K562 (cell line): ENCODE results near the gene MTHFSD. TPM values are rescaled to one million over a fixed set of nuclear protein-coding genes. Genes with fewer than 3 reads are reported as not detected.

Experiments used
- ATAC-seq: fragments of 200-7000 bp; cut with Tn5 transposase; 3 replicates; pipeline ENCODE4 v1.9.1; 2020; ENCODE audit warnings: moderate library complexity
- BruUV-seq: library from RNA; stranded (reverse); fragments of 400-500 nt; replicated peaks from 2 replicates; lab custom pipeline; 2021; lab: Mats Ljungman, UMichigan
- CTCF ChIA-PET: fragments of 300-600 bp; formaldehyde crosslinking; extraction: SDS; loops from one replicate; lab custom pipeline; 2021; ENCODE audit warnings: low intra/inter-chr PET ratio; lab: Yijun Ruan, JAX
- POLR2A ChIA-PET: fragments of 300-600, 350-650 bp; sonication (Branson Sonifier 250); formaldehyde crosslinking; extraction: SDS; loops from one replicate; lab custom pipeline; 2021; ENCODE audit warnings: antibody characterized with exemption, inconsistent platforms; lab: Yijun Ruan, JAX
- DNase-seq, 4 experiments: peaks; one replicate each; pipeline versions ENCODE4 v3.0.0 to v3.0.0-alpha.2; 2011 to 2018; ENCODE audit warnings: low spot score in 3 of 4, mixed read lengths in 3 of 4; ENCODE audit errors: extremely low read depth in 1 of 4
- FAIRE-seq: peaks from 2 replicates; lab custom pipeline; 2011; peaks lifted over from hg19 to GRCh38; lab: Jason Lieb, UNC
- H2AFZ ChIP-seq: 2 replicates; pipeline ENCODE4 v1.6.0; 2011; ENCODE audit warnings: low read depth, low read length, control low read depth, inconsistent platforms
- H3K27ac ChIP-seq: fragments of 200-600 bp; 3 replicates; pipeline ENCODE4 v1.8.0; 2011; ENCODE audit warnings: low read depth, mild to moderate bottlenecking, control low read depth, inconsistent platforms, low read length, moderate library complexity, mixed read lengths; ENCODE audit errors: extremely low read depth
- H3K27me3 ChIP-seq, 2 experiments: fragments of 300-600 bp in 1 of 2; 2 replicates in 1 of 2; 3 replicates in 1 of 2; pipeline versions ENCODE4 v1.6.0 to v1.8.0; 2011; ENCODE audit warnings: inconsistent platforms in 2 of 2, low read length in 2 of 2, mild to moderate bottlenecking in 1 of 2, mixed read lengths in 1 of 2, moderate library complexity in 1 of 2; ENCODE audit not compliant: control insufficient read depth in 2 of 2, insufficient read depth in 2 of 2
- H3K36me3 ChIP-seq: fragments of 300-600 bp; 3 replicates; pipeline ENCODE4 v1.8.0; 2011; ENCODE audit warnings: mild to moderate bottlenecking, low read length, inconsistent platforms; ENCODE audit not compliant: control insufficient read depth, insufficient read depth
- H3K4me1 ChIP-seq, 2 experiments: fragments of 200-600 bp in 1 of 2; replicated peaks in 1 of 2; 2 replicates in 1 of 2; 3 replicates in 1 of 2; pipeline versions ENCODE4 v1.5.1 to v1.8.0; 2011; ENCODE audit warnings: inconsistent platforms in 2 of 2, low read length in 2 of 2, mild to moderate bottlenecking in 1 of 2, mixed read lengths in 1 of 2, moderate library complexity in 1 of 2; ENCODE audit not compliant: control insufficient read depth in 2 of 2, insufficient read depth in 2 of 2
- H3K4me2 ChIP-seq: 2 replicates; pipeline ENCODE4 v1.6.1; 2011; ENCODE audit warnings: low read length, control low read depth, inconsistent platforms, mixed read lengths; ENCODE audit not compliant: insufficient read depth
- H3K4me3 ChIP-seq: fragments of 200-600 bp; sonication (generic), shearing (Covaris generic); 2 replicates; pipeline ENCODE4 v1.5.1; 2016; ENCODE audit warnings: control low read depth, inconsistent platforms
- H3K79me2 ChIP-seq: fragments of 200-600 bp; 3 replicates; pipeline ENCODE4 v1.8.0; 2011; ENCODE audit warnings: low read length, inconsistent platforms; ENCODE audit not compliant: control insufficient read depth, insufficient read depth
- H3K9ac ChIP-seq, 2 experiments: 2 replicates each; pipeline versions ENCODE4 v1.6.0 to v1.6.1; 2011; ENCODE audit warnings: low read depth in 2 of 2, low read length in 2 of 2, control low read depth in 1 of 2, inconsistent platforms in 1 of 2, mild to moderate bottlenecking in 1 of 2, mixed read lengths in 1 of 2; ENCODE audit not compliant: insufficient read depth in 1 of 2
- H3K9me1 ChIP-seq: one replicate; pipeline ENCODE4 v1.6.0; 2011; ENCODE audit warnings: inconsistent platforms, mild to moderate bottlenecking, low read length, moderate library complexity; ENCODE audit not compliant: control insufficient read depth, insufficient read depth
- H3K9me3 ChIP-seq: replicated peaks from 2 replicates; pipeline ENCODE4 v1.5.1; 2011; ENCODE audit warnings: low read depth, low read length, inconsistent platforms; ENCODE audit not compliant: control insufficient read depth, insufficient read depth
- H4K20me1 ChIP-seq: replicated peaks from 2 replicates; pipeline ENCODE4 v1.6.1; 2011; ENCODE audit warnings: low read length, inconsistent platforms, mixed read lengths; ENCODE audit not compliant: control insufficient read depth, insufficient read depth
- ADNP ChIP-seq: fragments of 200-800 bp; sonication (Bioruptor generic); IDR thresholded peaks from 2 replicates; pipeline ENCODE4 v1.6.1; 2016; ENCODE audit warnings: missing genetic modification characterization, missing compliant biosample characterization
- CBX8 ChIP-seq: fragments of 200-600 bp; sonication (generic); IDR thresholded peaks from 2 replicates; pipeline ENCODE4 v1.6.1; 2012; ENCODE audit warnings: borderline replicate concordance, mixed run types, low read depth, mild to moderate bottlenecking, moderate library complexity, mixed read lengths, low read length, control low read depth, inconsistent platforms; ENCODE audit not compliant: poor library complexity, severe bottlenecking; ENCODE audit errors: extremely low read depth
- CEBPG ChIP-seq, 3 experiments: fragments of 200-800 bp in 1 of 3; sonication (Bioruptor generic) in 1 of 3; sonication (generic) in 1 of 3; formaldehyde crosslinking in 1 of 3; IDR thresholded peaks in 2 of 3; conservative IDR thresholded peaks in 1 of 3; 2 replicates each; pipeline versions ENCODE4 v1.6.1 to v1.8.0; 2016 to 2022; ENCODE audit warnings: missing compliant biosample characterization in 2 of 3, missing genetic modification characterization in 2 of 3, mild to moderate bottlenecking in 1 of 3, missing genetic modification reagents in 1 of 3
- E2F6 ChIP-seq, 2 experiments: IDR thresholded peaks; 2 replicates each; pipeline ENCODE4 v1.6.1; 2011; ENCODE audit warnings: borderline replicate concordance in 1 of 2, control low read depth in 1 of 2, low read depth in 1 of 2, low read length in 1 of 2, mild to moderate bottlenecking in 1 of 2, mixed read lengths in 1 of 2, moderate library complexity in 1 of 2; ENCODE audit not compliant: insufficient read depth in 1 of 2, insufficient read length in 1 of 2, poor library complexity in 1 of 2, severe bottlenecking in 1 of 2; ENCODE audit errors: extremely low read depth in 1 of 2
- LCOR ChIP-seq: sonication (generic); formaldehyde crosslinking; IDR thresholded peaks from 2 replicates; pipeline ENCODE4 v1.8.0; 2022; ENCODE audit warnings: mild to moderate bottlenecking, missing genetic modification reagents
- MAFF ChIP-seq: IDR thresholded peaks from 2 replicates; pipeline ENCODE4 v1.6.1; 2012; ENCODE audit warnings: low read length, improper control_type of control experiment
- NBN ChIP-seq: fragments of 450-650 bp; IDR thresholded peaks from 2 replicates; pipeline ENCODE4 v1.6.1; 2016; ENCODE audit warnings: low read depth, mild to moderate bottlenecking
- PRDM10 ChIP-seq: fragments of 450-650 bp; IDR thresholded peaks from 2 replicates; pipeline ENCODE4 v1.6.1; 2018; ENCODE audit not compliant: partially characterized antibody
- SLC30A9 ChIP-seq: fragments of 250-450 bp; sonication (Bioruptor Pico); IDR thresholded peaks from 2 replicates; pipeline ENCODE4 v1.8.0; 2022; ENCODE audit warnings: mild to moderate bottlenecking, moderate library complexity
- SMAD1 ChIP-seq: fragments of 150-350 bp; IDR thresholded peaks from 2 replicates; pipeline ENCODE4 v1.6.1; 2014; ENCODE audit warnings: low read length, low read depth; ENCODE audit not compliant: partially characterized antibody
- STAT5B ChIP-seq: fragments of 250-450 bp; sonication (Bioruptor Pico); IDR thresholded peaks from 2 replicates; pipeline ENCODE4 v1.8.0; 2021; ENCODE audit warnings: mild to moderate bottlenecking, inconsistent platforms
- TAF15 ChIP-seq: fragments of 200-400 bp; formaldehyde crosslinking; IDR thresholded peaks from 2 replicates; pipeline ENCODE4 v1.6.1; 2017; ENCODE audit warnings: mild to moderate bottlenecking, low read depth, low read length, moderate library complexity
- YBX1 ChIP-seq: fragments of 450-650 bp; IDR thresholded peaks from 2 replicates; pipeline ENCODE4 v1.7.1; 2016; ENCODE audit warnings: mild to moderate bottlenecking
- ZC3H8 ChIP-seq: fragments of 450-650 bp; IDR thresholded peaks from 2 replicates; pipeline ENCODE4 v1.6.1; 2017
- ZFP30 ChIP-seq: fragments of 250-450 bp; sonication (Bioruptor Pico); IDR thresholded peaks from 2 replicates; pipeline ENCODE4 v1.8.0; 2022; ENCODE audit warnings: moderate library complexity, mild to moderate bottlenecking, inconsistent platforms, borderline replicate concordance
- ZFX ChIP-seq: sonication (generic); formaldehyde crosslinking; IDR thresholded peaks from 2 replicates; pipeline ENCODE4 v1.8.0; 2022; ENCODE audit warnings: mild to moderate bottlenecking, missing genetic modification reagents, moderate library complexity
- ZNF175 ChIP-seq: fragments of 200-800 bp; sonication (Bioruptor generic); IDR thresholded peaks from 2 replicates; pipeline ENCODE4 v1.6.1; 2016; ENCODE audit warnings: low read depth, mild to moderate bottlenecking, missing genetic modification characterization, missing compliant biosample characterization
- WGBS: fragments of 100-300 bp; shearing (Covaris generic); methylation state at CpG from one replicate; pipeline ENCODE4 v1.1.6; 2016; ENCODE audit warnings: low coverage, mixed read lengths; ENCODE audit not compliant: insufficient coverage; ENCODE audit errors: missing lambda C conversion rate; 5-methylcytosine and 5-hydroxymethylcytosine counted together
- in situ Hi-C: fragments of 300-500 bp; cut with MboI; formaldehyde crosslinking; loops from 4 replicates; pipeline ENCODE4 v1.15.0; 2018; ENCODE audit warnings: inconsistent platforms, mixed read lengths
- intact Hi-C: fragments of 100-400 bp; cut with micrococcal nuclease; formaldehyde crosslinking; loops from 2 replicates; pipeline ENCODE4 v1.14.2; 2022
- polyA plus RNA-seq, 8 experiments: library from polyadenylated mRNA; depleted of rRNA in 4 of 8; stranded (reverse) in 5 of 8; unstranded in 3 of 8; fragments of >200 nt; fragmentation: Nextera tagmentation in 2 of 8; fragmentation: Illumina TruSeq in 1 of 8; extraction: Ambion mirVana in 2 of 8; extraction: Trizol in 1 of 8; gene quantifications; 2 replicates each; pipeline versions ENCODE4 v1.2.1 to v1.2.3, GENCODE V29; 2011 to 2014; ENCODE audit warnings: inconsistent platforms in 1 of 8, missing spikeins in 1 of 8
- total RNA-seq, 7 experiments: library from RNA; depleted of rRNA in 6 of 7; stranded (reverse); fragments of >200 nt in 6 of 7; fragmentation: Illumina TruSeq in 2 of 7; extraction: Trizol in 2 of 7; gene quantifications; 2 replicates each; pipeline versions ENCODE4 v1.2.1 to v1.2.3, GENCODE V29; 2011 to 2021; ENCODE audit warnings: low replicate concordance in 1 of 7

MTHFSD gene
- total and polyA plus RNA-seq, 9 of the 15 experiments (the other 6 are each of a cell fraction or from before 2014, with no cell fraction given): 3.2 to 20.2 (median 12.0) TPM

GRCh38 chr16:86590501-86591144, 35.6 kb upstream of the MTHFSD start:
- Histone ChIP-seq H3K9ac (no peak overlapping the region), H3K27ac (no peak overlapping the region), H3K79me2 (no peaks in the 10 kb centered on the region), H2AFZ (no peak overlapping the region), H3K27me3 (peaks cover 12 to 29% of the 10 kb centered on the region in 2 experiments), H4K20me1 (no peaks in the 10 kb centered on the region), H3K9me3 (no peaks in the 10 kb centered on the region), H3K4me1 (no peaks in the 10 kb centered on the region), H3K4me2 (no peak overlapping the region), H3K36me3 (no peaks in the 10 kb centered on the region), H3K9me1 (peaks cover 5% of the 10 kb centered on the region), H3K4me3 (no peak overlapping the region)
- POLR2A ChIA-PET: interaction anchor here (0.7 kb wide), 1 partner anchor 256 kb away, joined by 3 read pairs; no protein-coding TSS in a partner anchor
- intact Hi-C loops: no loop called here
- CTCF ChIA-PET: no interaction called here
- FAIRE-seq (no peak), DNase-seq (no peak), ATAC-seq (no peak)
- BruUV-seq: no TSS peak
- in situ Hi-C loops: no loop called here
- 1% methylated on average over 4 of the region's 4 CpGs for WGBS
- TF ChIP-seq CEBPG (CRISPR knock-in tag; IDR thresholded peaks at IDR 0.05): no peak
- TF ChIP-seq CEBPG (tag; conservative IDR thresholded peaks at IDR 0.05 in 1 of 2, IDR thresholded peaks at IDR 0.05 in 1 of 2): no peak
- no peak for TF ChIP-seq STAT5B
- no peak for TF ChIP-seq ZC3H8
- TF ChIP-seq LCOR (CRISPR knock-in tag): no peak
- no peak for TF ChIP-seq ZFX (CRISPR knock-in tag)
- no peak for TF ChIP-seq CBX8
- TF ChIP-seq ZFP30 (CRISPR knock-in tag): no peak
- no peak for TF ChIP-seq TAF15
- TF ChIP-seq SLC30A9 (CRISPR knock-in tag): no peak
- TF ChIP-seq NBN: no peak
- TF ChIP-seq E2F6 (IDR thresholded peaks at IDR 0.05; ENCODE audit: borderline replicate concordance in 1 of 2, extremely low read depth in 1 of 2, insufficient read depth in 1 of 2, insufficient read length in 1 of 2, low read depth in 1 of 2, low read length in 1 of 2, poor library complexity in 1 of 2, severe bottlenecking in 1 of 2): no peak
- TF ChIP-seq MAFF: no peak
- no peak for TF ChIP-seq PRDM10
- no peak for TF ChIP-seq ADNP (tag)
- no peak for TF ChIP-seq ZNF175 (CRISPR knock-in tag)
- TF ChIP-seq YBX1: no peak
- no peak for TF ChIP-seq SMAD1
